ENCODE measurements around the gene FRYL.
"Not testable (repeated sequence)": the region's sequence is repeated elsewhere in the genome, so short reads cannot be mapped to it uniquely, and the experiment has no call there.

GRCh38 chr4:48821431-48821830 is 41.4 kb upstream of the FRYL start:
- not testable (repeated sequence) for TF ChIP-seq POLR2AphosphoS5, CTCF, POLR2A (IDR thresholded peaks at IDR 0.05)
